ENCODE measurements around the gene MSRB3. TPM values are rescaled to one million over a fixed set of nuclear protein-coding genes. Genes with fewer than 3 reads are reported as not detected.

MSRB3 gene
- total and polyA plus RNA-seq, 10 of the 15 experiments (the other 5 are each of a cell fraction or from before 2014, with no cell fraction given) = 0.07 to 2.7 (median 1.3) TPM

DNA sequence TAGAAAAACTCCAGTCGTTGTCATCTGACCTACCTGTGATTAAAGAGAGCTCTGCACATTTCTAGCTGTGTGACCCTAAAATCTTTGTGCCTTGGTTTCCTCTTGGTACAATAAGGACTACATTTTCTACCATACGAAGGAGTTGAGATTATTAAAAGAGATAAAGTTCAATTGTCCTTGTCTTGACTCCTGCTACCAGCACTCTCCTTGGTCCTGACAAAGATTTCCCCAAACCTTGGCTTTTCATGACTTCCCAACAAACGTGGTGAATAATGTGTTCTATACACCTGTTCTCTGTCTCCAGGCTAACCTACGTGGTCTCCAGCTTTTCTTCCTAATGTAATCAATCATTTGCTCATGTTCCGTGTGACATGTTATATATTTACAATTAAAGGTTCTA lies 223.5 kb downstream of the MSRB3 start (continued):
- TF ChIP-seq, protein P1, sequence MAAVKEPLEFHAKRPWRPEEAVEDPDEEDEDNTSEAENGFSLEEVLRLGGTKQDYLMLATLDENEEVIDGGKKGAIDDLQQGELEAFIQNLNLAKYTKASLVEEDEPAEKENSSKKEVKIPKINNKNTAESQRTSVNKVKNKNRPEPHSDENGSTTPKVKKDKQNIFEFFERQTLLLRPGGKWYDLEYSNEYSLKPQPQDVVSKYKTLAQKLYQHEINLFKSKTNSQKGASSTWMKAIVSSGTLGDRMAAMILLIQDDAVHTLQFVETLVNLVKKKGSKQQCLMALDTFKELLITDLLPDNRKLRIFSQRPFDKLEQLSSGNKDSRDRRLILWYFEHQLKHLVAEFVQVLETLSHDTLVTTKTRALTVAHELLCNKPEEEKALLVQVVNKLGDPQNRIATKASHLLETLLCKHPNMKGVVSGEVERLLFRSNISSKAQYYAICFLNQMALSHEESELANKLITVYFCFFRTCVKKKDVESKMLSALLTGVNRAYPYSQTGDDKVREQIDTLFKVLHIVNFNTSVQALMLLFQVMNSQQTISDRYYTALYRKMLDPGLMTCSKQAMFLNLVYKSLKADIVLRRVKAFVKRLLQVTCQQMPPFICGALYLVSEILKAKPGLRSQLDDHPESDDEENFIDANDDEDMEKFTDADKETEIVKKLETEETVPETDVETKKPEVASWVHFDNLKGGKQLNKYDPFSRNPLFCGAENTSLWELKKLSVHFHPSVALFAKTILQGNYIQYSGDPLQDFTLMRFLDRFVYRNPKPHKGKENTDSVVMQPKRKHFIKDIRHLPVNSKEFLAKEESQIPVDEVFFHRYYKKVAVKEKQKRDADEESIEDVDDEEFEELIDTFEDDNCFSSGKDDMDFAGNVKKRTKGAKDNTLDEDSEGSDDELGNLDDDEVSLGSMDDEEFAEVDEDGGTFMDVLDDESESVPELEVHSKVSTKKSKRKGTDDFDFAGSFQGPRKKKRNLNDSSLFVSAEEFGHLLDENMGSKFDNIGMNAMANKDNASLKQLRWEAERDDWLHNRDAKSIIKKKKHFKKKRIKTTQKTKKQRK (IDR thresholded peaks at IDR 0.05; ENCODE audit: low read depth, low read length) = no peak
- TF ChIP-seq, protein P2, sequence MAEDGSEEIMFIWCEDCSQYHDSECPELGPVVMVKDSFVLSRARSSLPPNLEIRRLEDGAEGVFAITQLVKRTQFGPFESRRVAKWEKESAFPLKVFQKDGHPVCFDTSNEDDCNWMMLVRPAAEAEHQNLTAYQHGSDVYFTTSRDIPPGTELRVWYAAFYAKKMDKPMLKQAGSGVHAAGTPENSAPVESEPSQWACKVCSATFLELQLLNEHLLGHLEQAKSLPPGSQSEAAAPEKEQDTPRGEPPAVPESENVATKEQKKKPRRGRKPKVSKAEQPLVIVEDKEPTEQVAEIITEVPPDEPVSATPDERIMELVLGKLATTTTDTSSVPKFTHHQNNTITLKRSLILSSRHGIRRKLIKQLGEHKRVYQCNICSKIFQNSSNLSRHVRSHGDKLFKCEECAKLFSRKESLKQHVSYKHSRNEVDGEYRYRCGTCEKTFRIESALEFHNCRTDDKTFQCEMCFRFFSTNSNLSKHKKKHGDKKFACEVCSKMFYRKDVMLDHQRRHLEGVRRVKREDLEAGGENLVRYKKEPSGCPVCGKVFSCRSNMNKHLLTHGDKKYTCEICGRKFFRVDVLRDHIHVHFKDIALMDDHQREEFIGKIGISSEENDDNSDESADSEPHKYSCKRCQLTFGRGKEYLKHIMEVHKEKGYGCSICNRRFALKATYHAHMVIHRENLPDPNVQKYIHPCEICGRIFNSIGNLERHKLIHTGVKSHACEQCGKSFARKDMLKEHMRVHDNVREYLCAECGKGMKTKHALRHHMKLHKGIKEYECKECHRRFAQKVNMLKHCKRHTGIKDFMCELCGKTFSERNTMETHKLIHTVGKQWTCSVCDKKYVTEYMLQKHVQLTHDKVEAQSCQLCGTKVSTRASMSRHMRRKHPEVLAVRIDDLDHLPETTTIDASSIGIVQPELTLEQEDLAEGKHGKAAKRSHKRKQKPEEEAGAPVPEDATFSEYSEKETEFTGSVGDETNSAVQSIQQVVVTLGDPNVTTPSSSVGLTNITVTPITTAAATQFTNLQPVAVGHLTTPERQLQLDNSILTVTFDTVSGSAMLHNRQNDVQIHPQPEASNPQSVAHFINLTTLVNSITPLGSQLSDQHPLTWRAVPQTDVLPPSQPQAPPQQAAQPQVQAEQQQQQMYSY (CRISPR knock-in tag; IDR thresholded peaks at IDR 0.05) = no peak
- no peak for TF ChIP-seq ATF7 (IDR thresholded peaks at IDR 0.05; ENCODE audit: low read depth)
- no peak for TF ChIP-seq MXI1 (IDR thresholded peaks at IDR 0.05; ENCODE audit: low read depth, low read length)
- TF ChIP-seq, protein P3, sequence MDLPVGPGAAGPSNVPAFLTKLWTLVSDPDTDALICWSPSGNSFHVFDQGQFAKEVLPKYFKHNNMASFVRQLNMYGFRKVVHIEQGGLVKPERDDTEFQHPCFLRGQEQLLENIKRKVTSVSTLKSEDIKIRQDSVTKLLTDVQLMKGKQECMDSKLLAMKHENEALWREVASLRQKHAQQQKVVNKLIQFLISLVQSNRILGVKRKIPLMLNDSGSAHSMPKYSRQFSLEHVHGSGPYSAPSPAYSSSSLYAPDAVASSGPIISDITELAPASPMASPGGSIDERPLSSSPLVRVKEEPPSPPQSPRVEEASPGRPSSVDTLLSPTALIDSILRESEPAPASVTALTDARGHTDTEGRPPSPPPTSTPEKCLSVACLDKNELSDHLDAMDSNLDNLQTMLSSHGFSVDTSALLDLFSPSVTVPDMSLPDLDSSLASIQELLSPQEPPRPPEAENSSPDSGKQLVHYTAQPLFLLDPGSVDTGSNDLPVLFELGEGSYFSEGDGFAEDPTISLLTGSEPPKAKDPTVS (IDR thresholded peaks at IDR 0.05; ENCODE audit: low read depth, low read length) = no peak
- no peak for TF ChIP-seq TCF12 (IDR thresholded peaks at IDR 0.05; ENCODE audit: low read depth, low read length)
- no peak for TF ChIP-seq SPI1 (IDR thresholded peaks at IDR 0.05; ENCODE audit: borderline replicate concordance, insufficient read depth, low read depth, low read length)
- no peak for TF ChIP-seq MEF2A (IDR thresholded peaks at IDR 0.05; ENCODE audit: insufficient read depth, low read depth, low read length)
- TF ChIP-seq CREM (IDR thresholded peaks at IDR 0.05; ENCODE audit: low read depth) = no peak

Data from GM12878 (cell line).